Pancreas (tissue), 10 donors: ENCODE data around the gene EFS. TPM values are rescaled to one million over a fixed set of nuclear protein-coding genes. Genes with fewer than 3 reads are reported as not detected.

ENCODE experiments used
- ATAC-seq, 4 donors: fragments of 200-7000 bp; cut with Tn5 transposase; one replicate each; pipeline versions ENCODE4 v1.8.0 to v1.9.1; 2020; ENCODE audit warnings: mild to moderate bottlenecking in 4 of 4, moderate library complexity in 4 of 4
- DNase-seq, 6 donors: peaks; one replicate each; pipeline ENCODE4 v3.0.0-alpha.2; 2020
- FAIRE-seq: peaks from 2 replicates; lab custom pipeline; 2012; peaks lifted over from hg19 to GRCh38; lab: Jason Lieb, UNC
- H3K27ac ChIP-seq, 4 donors: fragments of 200-600 bp; sonication (generic); 1 replicate in 3 of 4; 2 replicates in 1 of 4; pipeline versions ENCODE4 v1.5.0 to v1.8.0; 2020
- H3K27me3 ChIP-seq, 4 donors: fragments of 200-600 bp; one replicate each; pipeline ENCODE4 v1.8.0; 2021
- H3K36me3 ChIP-seq, 3 donors: fragments of 200-600 bp; sonication (generic) in 1 of 3; one replicate each; pipeline versions ENCODE4 v1.5.0 to v1.8.0; 2020 to 2021
- H3K4me1 ChIP-seq, 3 donors: fragments of 200-600 bp; one replicate each; pipeline ENCODE4 v1.8.0; 2021
- H3K4me3 ChIP-seq, 4 donors: fragments of 200-600 bp; sonication (generic) in 2 of 4; one replicate each; pipeline versions ENCODE4 v1.5.0 to v1.8.0; 2020 to 2021
- H3K9me3 ChIP-seq, 4 donors: fragments of 200-600 bp; one replicate each; pipeline ENCODE4 v1.8.0; 2021
- CTCF ChIP-seq, 4 donors: fragments of 200-600 bp; sonication (generic) in 3 of 4; IDR thresholded peaks; one replicate each; pipeline versions ENCODE4 v1.5.0 to v1.8.0; 2021; ENCODE audit warnings: antibody characterized with exemption in 4 of 4
- WGBS, 2 donors: extraction: QIAGEN DNeasy Blood & Tissue Kit; methylation state at CpG; one replicate each; pipeline ENCODE4 v1.1.7; 2013; 5-methylcytosine and 5-hydroxymethylcytosine counted together
- intact Hi-C, 3 donors: fragments of 100-400 bp; cut with DNase I; formaldehyde crosslinking; loops; one replicate each; pipeline versions ENCODE4 v1.11.1 to v1.14.2; 2022
- polyA plus RNA-seq, 2 donors: library from polyadenylated mRNA; stranded (reverse); fragments of 200-250 nt; gene quantifications; one replicate each; pipeline ENCODE4 v1.2.3, GENCODE V29; 2013
- total RNA-seq, 6 donors: library from RNA; stranded (reverse); fragmentation: NEBNext Ultra II Directional in 4 of 6; extraction: Animal tissue kit (Norgen Biotek cat#: 25700) in 4 of 6; gene quantifications; one replicate each; pipeline versions ENCODE4 v1.2.1 to v1.2.4, GENCODE V29; 2021 to 2023
- donor health status: healthy with polysubstance abuse.
- donor health status: DM: no; HTN: no; CAD: no; lungs with moderate emphysema.
- donor health status: DM: no; HTN: no; CAD: no.
- donor health status: control.
- donor health status: control.
- donor health status: Bipolar disorder and iron deficiency.
- donor health status: DM: yes; HTN: yes; CAD: no.
- donor health status: DM: no; HTN: no; CAD: no.
- donor health status: DM: no; HTN: no; CAD: no.
- donor health status: DM: yes; HTN: yes; CAD: no.

The EFS gene
- total and polyA plus RNA-seq, 8 donors = 0.23 to 3.0 (median 1.0) TPM

GRCh38 chr14:23353433-23353780, 11.6 kb downstream of the EFS start:
- Histone ChIP-seq H3K4me3 (no peak overlapping the region), H3K27ac (no peak overlapping the region), H3K9me3 (no peaks in the 10 kb centered on the region), H3K27me3 (no peaks in the 10 kb centered on the region), H3K4me1 (peaks cover 0 to 4% (median 0%) of the 10 kb centered on the region in 3 donors), H3K36me3 (no peaks in the 10 kb centered on the region)
- 77 to 82% methylated on average over 5 of the region's 5 CpGs for WGBS, 2 donors
- ATAC-seq = no peak
- TF ChIP-seq CTCF (IDR thresholded peaks at IDR 0.05) = no peak
- intact Hi-C loops = no loop called here
- no peak for DNase-seq
- no peak for FAIRE-seq

- Histone ChIP-seq H3K4me3 (peak within 1 kb of the TSS; percentile 39 to 70 (median 60)), H3K9me3 (no peaks in the 10 kb centered on the region), H3K4me1 (peaks cover 0 to 4% (median 0%) of the 10 kb centered on the region in 3 donors), H3K27ac (no peak within 1 kb of the TSS), H3K27me3 (no peaks in the 10 kb centered on the region), H3K36me3 (no peaks in the 10 kb centered on the region)
- FAIRE-seq (no peak), ATAC-seq (peak; percentile 92 to 96 (median 95)), DNase-seq (peak; percentile 61 to 84 (median 70))
- TF ChIP-seq CTCF (IDR thresholded peaks at IDR 0.05) = no peak
- intact Hi-C loops = no loop called here
- WGBS, 2 donors = 1 to 2% methylated on average over 33 to 42 of the region's 42 CpGs
These were observed 12.2 kb downstream of the EFS start, which contains the start of gene SLC22A17 for GRCh38 chr14:23352506-23353432. SLC22A17 (minus strand) TSS chr14:23352887.

GRCh38 chr14:23351681-23352505, 13.1 kb downstream of the EFS start:
- FAIRE-seq (no peak), DNase-seq (peak in 1 of 6 donors; percentile 67), ATAC-seq (peak; percentile 51 to 73 (median 70))
- WGBS, 2 donors = 16% methylated on average over 45 to 61 of the region's 61 CpGs
- peak overlapping the region; percentile 39 to 70 (median 60) for H3K4me3 ChIP-seq
- peaks cover 0 to 4% (median 0%) of the 10 kb centered on the region in 3 donors for H3K4me1 ChIP-seq
- no peaks in the 10 kb centered on the region for H3K36me3 ChIP-seq
- H3K27me3 ChIP-seq = no peaks in the 10 kb centered on the region
- no peaks in the 10 kb centered on the region for H3K9me3 ChIP-seq
- no peak overlapping the region for H3K27ac ChIP-seq
- intact Hi-C loops = no loop called here
- no peak for TF ChIP-seq CTCF (IDR thresholded peaks at IDR 0.05)

GRCh38 chr14:23349156-23349845, 15.7 kb downstream of the EFS start:
- ATAC-seq (no peak), DNase-seq (no peak), FAIRE-seq (no peak)
- Histone ChIP-seq H3K9me3 (no peaks in the 10 kb centered on the region), H3K4me1 (peaks cover 0 to 4% (median 0%) of the 10 kb centered on the region in 3 donors), H3K36me3 (no peaks in the 10 kb centered on the region), H3K4me3 (no peak overlapping the region), H3K27ac (no peak overlapping the region), H3K27me3 (no peaks in the 10 kb centered on the region)
- 79 to 80% methylated on average over 8 of the region's 8 CpGs for WGBS, 2 donors
- intact Hi-C loops = no loop called here
- no peak for TF ChIP-seq CTCF (IDR thresholded peaks at IDR 0.05)
